ENCODE results near the gene ZNF107.

DNA sequence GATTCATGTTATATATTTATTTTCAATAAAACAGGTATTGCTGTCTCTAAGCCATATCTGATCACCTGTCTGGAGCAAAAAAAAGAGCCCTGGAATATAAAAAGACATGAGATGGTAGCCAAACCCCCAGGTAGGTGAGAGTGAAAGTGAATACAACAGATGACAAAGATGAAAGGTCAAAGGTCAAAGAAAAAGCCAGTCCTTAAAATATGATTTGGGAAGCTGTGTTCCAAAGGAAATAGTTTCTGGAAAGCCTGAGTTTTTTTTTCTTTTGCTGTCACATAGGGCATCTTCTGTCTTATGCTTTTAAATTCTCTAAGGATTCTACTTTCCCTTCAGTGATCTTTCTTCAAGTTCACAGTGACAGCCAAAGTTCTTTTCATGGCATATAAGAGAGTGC lies 25.9 kb downstream of the ZNF107 start:
- no peak for TF ChIP-seq EZH2phosphoT487 (IDR thresholded peaks at IDR 0.05; ENCODE audit: low read depth)
- TF ChIP-seq, protein P1, sequence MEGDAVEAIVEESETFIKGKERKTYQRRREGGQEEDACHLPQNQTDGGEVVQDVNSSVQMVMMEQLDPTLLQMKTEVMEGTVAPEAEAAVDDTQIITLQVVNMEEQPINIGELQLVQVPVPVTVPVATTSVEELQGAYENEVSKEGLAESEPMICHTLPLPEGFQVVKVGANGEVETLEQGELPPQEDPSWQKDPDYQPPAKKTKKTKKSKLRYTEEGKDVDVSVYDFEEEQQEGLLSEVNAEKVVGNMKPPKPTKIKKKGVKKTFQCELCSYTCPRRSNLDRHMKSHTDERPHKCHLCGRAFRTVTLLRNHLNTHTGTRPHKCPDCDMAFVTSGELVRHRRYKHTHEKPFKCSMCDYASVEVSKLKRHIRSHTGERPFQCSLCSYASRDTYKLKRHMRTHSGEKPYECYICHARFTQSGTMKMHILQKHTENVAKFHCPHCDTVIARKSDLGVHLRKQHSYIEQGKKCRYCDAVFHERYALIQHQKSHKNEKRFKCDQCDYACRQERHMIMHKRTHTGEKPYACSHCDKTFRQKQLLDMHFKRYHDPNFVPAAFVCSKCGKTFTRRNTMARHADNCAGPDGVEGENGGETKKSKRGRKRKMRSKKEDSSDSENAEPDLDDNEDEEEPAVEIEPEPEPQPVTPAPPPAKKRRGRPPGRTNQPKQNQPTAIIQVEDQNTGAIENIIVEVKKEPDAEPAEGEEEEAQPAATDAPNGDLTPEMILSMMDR (IDR thresholded peaks at IDR 0.05; ENCODE audit: low read depth, low read length): no peak

Data from OCI-LY3 (cell line).